Activated naive CD4-positive, alpha-beta T cell treated with anti-CD3 and anti-CD28 coated beads for 36 hours (primary cell): ENCODE results near the gene DPH3. TPM values are rescaled to one million over a fixed set of nuclear protein-coding genes. Genes with fewer than 3 reads are reported as not detected.

ENCODE experiments used
- CTCF ChIA-PET: fragments of 350-600 bp; sonication (Branson Sonifier 250); formaldehyde crosslinking; loops from one replicate; lab custom pipeline; 2021; ENCODE audit warnings: antibody characterized with exemption; lab: Charles Lee
- DNase-seq: peaks from one replicate; pipeline ENCODE4 v3.0.0-alpha.2; 2020
- H3K27ac Mint-ChIP-seq: one replicate; pipeline ENCODE4 v1.8.0; 2021; ENCODE audit warnings: mild to moderate bottlenecking, mixed read lengths
- H3K27me3 Mint-ChIP-seq: one replicate; pipeline ENCODE4 v1.8.0; 2021; ENCODE audit warnings: low read depth, mixed read lengths
- H3K36me3 Mint-ChIP-seq: one replicate; pipeline ENCODE4 v1.8.0; 2021; ENCODE audit warnings: low read depth, mixed read lengths
- H3K4me1 Mint-ChIP-seq: one replicate; pipeline ENCODE4 v1.8.0; 2021; ENCODE audit warnings: low read depth, mixed read lengths
- H3K4me3 Mint-ChIP-seq: one replicate; pipeline ENCODE4 v1.8.0; 2021; ENCODE audit warnings: mild to moderate bottlenecking, moderate library complexity, mixed read lengths
- H3K9me3 Mint-ChIP-seq: one replicate; pipeline ENCODE4 v1.8.0; 2021; ENCODE audit warnings: mixed read lengths
- intact Hi-C: fragments of 100-400 bp; cut with micrococcal nuclease; formaldehyde crosslinking; loops from one replicate; pipeline ENCODE4 v1.15.1; 2023
- total RNA-seq, 2 experiments: library from RNA; stranded (reverse); gene quantifications; one replicate each; pipeline ENCODE4 v1.2.3, GENCODE V29; 2021

DPH3 gene
- total RNA-seq, 2 experiments from 2014 or later, result 16.1 to 17.0 TPM

DNA sequence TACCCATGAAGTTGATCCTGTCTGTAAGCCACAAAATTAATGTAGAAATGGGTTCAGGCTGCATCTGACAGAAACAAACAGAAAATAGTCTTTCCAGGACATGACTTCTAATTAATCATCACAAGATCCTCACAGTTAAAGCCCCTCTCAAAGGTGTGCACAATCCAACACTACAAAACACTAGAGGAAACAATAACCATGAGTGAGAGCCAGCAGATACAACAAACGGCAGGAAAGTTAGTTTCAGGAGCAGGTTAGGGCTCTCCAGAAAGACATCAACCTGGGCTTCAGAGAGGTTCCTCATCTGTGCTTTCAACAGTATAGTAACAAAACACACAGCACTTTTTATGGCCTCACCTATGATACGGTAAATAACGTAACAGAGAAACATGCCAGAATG, 42.8 kb downstream of the DPH3 start:
- CTCF ChIA-PET, result interaction anchor here (0.8 kb wide), 1 partner anchor 26 kb away, joined by 5 read pairs; no protein-coding TSS in a partner anchor
- H3K9me3 Mint-ChIP-seq, result peaks cover 2% of the 10 kb centered on the region

DNA sequence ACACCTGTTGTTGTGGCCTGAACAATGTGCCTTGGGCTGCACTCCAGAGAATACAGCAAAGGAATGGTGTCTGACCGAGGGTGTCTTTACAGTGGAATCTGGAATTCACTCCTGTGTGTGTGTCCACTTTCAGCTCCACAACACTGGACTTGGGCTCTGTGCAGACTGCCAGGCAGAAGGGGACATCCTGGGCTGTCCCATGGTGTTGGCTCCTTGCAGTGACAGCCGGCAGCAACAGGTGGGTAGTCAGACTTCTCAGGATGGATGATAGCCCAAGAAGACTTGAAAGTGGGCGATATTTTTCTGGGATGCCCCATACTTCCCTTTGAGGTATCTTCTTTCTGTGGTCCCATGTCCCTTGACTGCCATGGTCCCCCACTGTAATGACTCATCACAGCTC, 45.0 kb downstream of the DPH3 start:
- no peaks in the 10 kb centered on the region for H3K4me1 Mint-ChIP-seq
- CTCF ChIA-PET, result interaction anchor here (0.6 to 1.0 kb wide), 2 partner anchors 41 to 335 kb away, joined by 4 to 5 read pairs; no protein-coding TSS in a partner anchor
- H3K27ac Mint-ChIP-seq, result no peak overlapping the region
- DNase-seq, result no peak
- H3K9me3 Mint-ChIP-seq, result no peaks in the 10 kb centered on the region
- intact Hi-C loops, result no loop called here
- no peaks in the 10 kb centered on the region for H3K36me3 Mint-ChIP-seq
- no peaks in the 10 kb centered on the region for H3K27me3 Mint-ChIP-seq
- no peak overlapping the region for H3K4me3 Mint-ChIP-seq

More for the DNA sequence above, 42.8 kb downstream of the DPH3 start:
- H3K27ac Mint-ChIP-seq, result no peak overlapping the region
- H3K27me3 Mint-ChIP-seq, result no peaks in the 10 kb centered on the region
- DNase-seq, result no peak
- H3K36me3 Mint-ChIP-seq, result no peaks in the 10 kb centered on the region
- intact Hi-C loops, result no loop called here
- no peak overlapping the region for H3K4me3 Mint-ChIP-seq
- no peaks in the 10 kb centered on the region for H3K4me1 Mint-ChIP-seq

DNA sequence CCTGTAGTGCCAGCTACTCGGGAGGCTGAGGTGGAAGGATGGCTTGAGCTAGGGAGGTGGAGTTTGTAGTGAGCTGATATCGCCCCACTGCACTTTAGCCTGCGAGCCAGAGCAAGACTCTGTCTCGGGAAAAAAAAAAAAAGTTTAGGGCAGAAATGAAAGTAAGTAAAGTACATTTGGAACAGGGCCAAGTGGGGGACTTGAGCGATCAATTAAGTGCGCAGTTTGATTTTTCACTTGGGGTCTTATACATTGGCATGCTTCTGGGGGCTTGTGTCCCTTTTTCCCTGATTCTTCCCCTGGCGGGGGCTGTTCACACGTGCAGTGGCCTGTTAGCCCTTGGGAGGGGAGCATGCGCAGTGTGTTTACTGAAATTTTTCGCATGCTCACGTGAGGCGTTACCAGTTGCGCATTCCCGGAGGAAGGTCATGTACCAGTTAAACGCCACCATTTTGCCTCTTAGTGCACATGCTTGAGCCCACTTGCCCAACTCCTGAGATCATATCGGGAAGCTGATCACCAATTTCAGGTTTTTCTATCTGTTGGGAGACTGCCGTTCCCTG, 48.3 kb downstream of the DPH3 start:
- Mint-ChIP-seq H3K27me3 (no peaks in the 10 kb centered on the region), H3K27ac (no peak overlapping the region), H3K4me3 (no peak overlapping the region), H3K9me3 (no peaks in the 10 kb centered on the region), H3K36me3 (no peaks in the 10 kb centered on the region), H3K4me1 (no peaks in the 10 kb centered on the region)
- CTCF ChIA-PET, result interaction anchor here (0.7 kb wide), 2 partner anchors 474 to 1032 kb away, joined by 3 to 6 read pairs; no protein-coding TSS in a partner anchor
- intact Hi-C loops, result no loop called here
- DNase-seq, result no peak

DNA sequence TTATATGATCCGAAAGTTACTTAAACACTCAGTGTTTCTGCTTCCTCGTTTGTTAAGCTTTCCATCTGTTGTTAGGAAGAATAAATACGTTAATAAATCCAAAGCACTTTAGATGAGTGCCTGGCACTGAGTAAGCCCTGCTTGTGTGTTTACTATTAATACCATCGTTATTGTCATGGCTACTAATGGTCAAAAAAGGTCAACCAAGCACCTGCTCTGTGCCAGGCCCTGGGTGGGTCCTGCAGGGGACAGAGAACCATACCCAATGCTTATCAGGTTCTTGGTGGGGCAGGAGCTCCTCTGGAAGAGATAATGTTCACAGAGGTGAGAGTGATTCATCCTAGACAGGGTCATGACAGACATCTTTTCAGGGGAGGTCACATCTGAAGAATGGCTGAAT, 50.4 kb downstream of the DPH3 start:
- Mint-ChIP-seq H3K27me3 (no peaks in the 10 kb centered on the region), H3K4me3 (no peak overlapping the region), H3K27ac (no peak overlapping the region), H3K4me1 (no peaks in the 10 kb centered on the region), H3K36me3 (no peaks in the 10 kb centered on the region), H3K9me3 (no peaks in the 10 kb centered on the region)
- CTCF ChIA-PET, result no interaction called here
- no peak for DNase-seq
- intact Hi-C loops, result no loop called here

DNA sequence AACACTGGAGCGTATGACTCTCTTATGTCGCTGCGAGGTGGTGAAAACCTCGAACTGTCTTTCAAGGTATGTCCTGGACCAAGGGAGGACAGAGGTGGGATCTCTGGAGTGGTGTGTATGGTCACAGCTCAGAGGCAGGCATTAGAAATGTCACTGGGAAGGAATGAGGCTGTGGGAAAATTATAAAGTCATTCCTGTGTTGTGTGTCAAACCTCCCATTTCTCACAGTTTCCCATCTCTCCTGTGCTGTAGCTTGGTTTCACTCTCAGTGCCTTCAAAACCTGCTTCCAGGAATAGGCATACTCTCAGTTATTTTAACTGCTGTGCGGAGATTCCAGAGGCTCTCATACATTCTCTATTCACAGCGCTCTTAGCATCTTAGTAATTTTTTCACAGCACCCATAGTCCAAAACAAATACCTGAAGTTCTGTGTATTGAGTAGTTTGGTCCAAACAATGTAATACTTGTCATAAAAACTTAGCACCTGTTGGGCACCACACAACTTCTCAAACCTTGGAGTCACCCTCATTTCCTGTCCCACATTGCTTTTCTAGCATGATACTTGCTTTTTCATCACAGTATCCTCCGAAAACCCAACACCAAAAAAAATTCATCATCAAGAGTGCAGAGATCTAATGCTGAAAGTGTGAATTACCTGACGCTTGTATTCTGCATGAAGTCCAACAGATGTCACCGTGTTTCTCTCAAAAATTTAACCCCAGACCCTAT, 53.4 kb downstream of the DPH3 start:
- CTCF ChIA-PET, result no interaction called here
- H3K27ac Mint-ChIP-seq, result no peak overlapping the region
- no peak for DNase-seq
- no peaks in the 10 kb centered on the region for H3K4me1 Mint-ChIP-seq
- intact Hi-C loops, result loop anchor here (1.0 kb wide), 1 partner anchor 36 kb away; no protein-coding TSS in a partner anchor
- no peaks in the 10 kb centered on the region for H3K27me3 Mint-ChIP-seq
- H3K9me3 Mint-ChIP-seq, result no peaks in the 10 kb centered on the region
- no peak overlapping the region for H3K4me3 Mint-ChIP-seq
- H3K36me3 Mint-ChIP-seq, result no peaks in the 10 kb centered on the region

Other genes with a start within 250 kb of the DPH3 start
- gene GALNT15, start 90.3 kb downstream of the DPH3 start, total RNA-seq, result not detected
- gene OXNAD1, start 269 bp upstream of the DPH3 start, total RNA-seq, result 10 to 100 TPM; 32.4 to 34.2 TPM
- 100 to 1,000 TPM in 1 of 2 experiments, 10 to 100 TPM in 1; 95.9 to 109 TPM for gene RFTN1, start 248.8 kb upstream of the DPH3 start, total RNA-seq